Measurements from ENCODE around the gene HIF3A. TPM values are rescaled to one million over a fixed set of nuclear protein-coding genes. Genes with fewer than 3 reads are reported as not detected.
"Not testable (repeated sequence)": the region's sequence is repeated elsewhere in the genome, so short reads cannot be mapped to it uniquely, and the experiment has no call there.

HIF3A gene
- polyA plus RNA-seq (2013, experiment 1 of 2; ENCODE audit: insufficient read length): 0.48 TPM
- 1.4 TPM for polyA plus RNA-seq (2013, experiment 2 of 2; ENCODE audit: insufficient read length)

DNA sequence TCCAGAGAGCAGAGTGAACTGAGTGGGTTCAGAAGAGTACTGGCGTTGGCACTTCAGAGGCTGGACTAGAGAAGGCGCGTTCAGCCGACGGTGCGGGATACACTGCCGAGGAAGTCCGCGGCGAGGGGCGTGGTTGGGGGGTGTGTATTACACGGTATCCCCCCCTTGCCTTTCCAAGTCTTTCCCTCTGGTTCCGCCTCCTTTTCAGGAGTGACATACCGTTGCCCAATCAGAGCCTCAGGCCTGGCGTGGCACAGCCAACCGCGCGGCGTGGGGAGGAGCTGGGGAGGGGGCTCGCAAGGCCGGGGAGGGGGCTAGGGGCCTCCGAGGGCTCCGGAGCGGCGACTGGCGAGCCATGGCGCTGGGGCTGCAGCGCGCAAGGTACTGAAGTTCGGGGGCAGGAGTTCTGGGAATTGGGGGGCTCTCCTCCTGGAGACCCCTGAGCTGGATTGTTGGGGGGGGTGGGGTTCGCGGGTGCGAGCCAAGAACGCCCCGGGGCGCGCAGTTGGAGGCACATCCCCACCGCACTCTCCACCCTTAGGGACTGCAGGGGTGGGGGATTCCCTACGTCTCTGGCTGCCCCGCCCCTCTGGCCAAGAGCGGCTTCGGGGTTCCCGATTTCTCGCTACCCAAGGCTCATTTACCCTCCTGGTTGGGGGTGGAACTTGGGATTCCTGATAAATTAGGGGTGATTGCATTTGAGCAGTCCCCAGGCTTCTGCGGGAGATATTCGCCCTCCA lies at the start of gene HIF3A:
Gene HIF3A (plus strand): TSS at position 321 of the 740 bp plus-strand sequence. CDS start 35 bp downstream, at position 356.
- no peak for DNase-seq

DNA sequence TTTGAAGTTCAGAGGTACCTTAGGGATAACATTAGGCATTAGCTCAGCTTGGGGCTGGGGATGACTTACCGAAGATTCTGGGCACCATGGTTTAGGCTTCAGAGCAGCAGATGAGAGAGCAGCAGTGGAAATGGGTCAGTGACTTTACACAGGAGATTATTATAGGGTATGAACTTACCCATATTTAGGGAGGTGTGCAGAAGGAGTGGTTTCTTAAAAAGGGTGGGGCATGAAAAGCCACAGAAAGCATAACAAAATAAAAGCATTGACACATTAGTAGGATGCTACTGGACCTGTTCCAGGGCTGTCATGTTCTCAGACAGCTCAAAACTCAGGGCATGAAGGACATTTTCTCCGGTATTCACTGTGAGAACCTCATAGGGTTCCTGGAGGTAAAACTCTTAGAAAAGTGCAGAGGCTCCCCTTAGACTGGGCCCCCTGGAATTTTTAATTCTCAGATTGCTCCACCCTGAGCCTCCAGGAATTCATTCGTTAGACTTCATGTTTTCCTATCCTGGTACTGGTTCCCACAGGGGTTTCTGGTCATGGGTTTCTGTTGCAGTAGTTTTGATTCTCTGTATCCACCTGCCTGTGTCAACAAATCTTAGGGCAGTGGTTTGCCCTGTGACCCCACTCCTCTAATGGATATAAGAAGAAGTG lies 46.6 kb upstream of the HIF3A start:
- DNase-seq: no peak

DNA sequence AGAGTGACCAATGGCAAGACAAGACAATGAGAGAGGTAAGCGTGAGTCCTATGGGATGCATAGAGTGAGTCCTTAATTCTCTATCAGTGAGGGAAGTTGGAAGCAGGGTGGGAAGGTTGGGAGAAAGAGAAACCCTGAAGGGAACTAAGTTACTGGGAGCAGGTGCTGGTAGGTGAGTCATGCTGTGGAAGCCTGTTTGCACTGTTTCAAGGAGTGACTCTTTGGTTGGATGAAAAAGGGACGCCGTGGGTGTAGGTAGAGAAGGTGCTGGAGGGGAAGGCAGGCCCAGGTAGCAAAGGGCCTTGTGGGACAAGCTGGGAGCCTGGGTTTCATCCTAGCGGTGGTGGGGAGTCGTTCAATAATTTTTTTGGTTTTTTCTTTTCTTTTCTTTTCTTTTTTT lies 45.4 kb upstream of the HIF3A start:
- DNase-seq: no peak

DNA sequence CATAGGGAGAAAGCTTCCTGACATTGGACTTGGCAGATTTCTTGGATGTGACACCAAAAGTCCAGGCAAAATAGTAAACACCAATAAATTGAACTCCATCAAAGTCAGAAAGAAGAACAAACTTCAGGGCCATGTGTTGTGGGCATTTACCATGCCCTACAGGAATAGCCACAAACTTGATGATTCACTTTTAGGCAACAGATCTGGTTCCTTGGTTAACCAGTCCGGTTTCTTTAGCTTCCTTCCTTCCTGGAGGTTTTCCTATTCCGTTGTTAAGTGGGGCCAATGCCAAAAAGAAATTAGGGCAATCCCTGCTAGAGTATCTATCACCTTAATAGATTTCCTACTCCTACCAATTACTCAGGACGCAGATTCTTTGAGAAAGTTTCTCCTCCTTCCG lies 42.1 kb upstream of the HIF3A start:
- DNase-seq: no peak

DNA sequence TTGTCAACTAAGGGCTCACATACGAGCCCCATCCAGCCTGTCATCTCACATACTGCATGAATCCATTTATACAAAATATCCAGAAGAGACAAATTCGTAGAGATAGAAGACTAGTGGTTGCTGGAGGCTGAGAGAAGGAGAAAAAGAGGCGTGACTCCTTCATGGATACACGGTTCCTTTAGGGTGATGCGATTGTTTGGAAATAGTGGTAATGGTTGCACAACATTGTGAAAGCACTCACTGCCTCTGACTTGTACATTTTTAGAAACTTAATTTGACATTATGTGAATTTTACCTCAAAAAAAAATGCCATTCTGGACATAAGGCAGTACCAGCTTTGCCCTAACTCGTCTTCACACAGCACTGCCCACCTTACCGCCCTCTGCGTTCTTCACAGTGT lies 40.0 kb upstream of the HIF3A start:
- no peak for DNase-seq

DNA sequence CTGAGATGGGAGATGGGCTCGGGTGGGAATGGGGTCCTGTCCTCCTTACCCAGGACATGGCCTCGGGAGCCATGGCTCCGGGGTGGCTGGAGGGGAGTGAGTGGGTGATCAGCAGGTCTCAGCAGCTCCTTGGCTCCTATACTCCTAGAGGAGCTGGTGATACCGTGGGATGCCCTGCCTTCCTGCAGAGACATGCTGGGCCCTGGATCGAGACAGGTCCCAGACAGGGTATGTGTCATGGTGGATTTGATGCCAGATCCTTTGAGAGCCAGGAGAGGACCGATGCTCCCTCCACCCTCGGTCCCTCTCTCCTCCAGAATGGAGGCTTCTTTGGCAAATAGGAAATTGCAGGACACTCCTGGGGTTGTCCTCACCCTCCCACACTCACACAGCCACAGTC lies 35.3 kb upstream of the HIF3A start:
- DNase-seq: not testable (repeated sequence)

DNA sequence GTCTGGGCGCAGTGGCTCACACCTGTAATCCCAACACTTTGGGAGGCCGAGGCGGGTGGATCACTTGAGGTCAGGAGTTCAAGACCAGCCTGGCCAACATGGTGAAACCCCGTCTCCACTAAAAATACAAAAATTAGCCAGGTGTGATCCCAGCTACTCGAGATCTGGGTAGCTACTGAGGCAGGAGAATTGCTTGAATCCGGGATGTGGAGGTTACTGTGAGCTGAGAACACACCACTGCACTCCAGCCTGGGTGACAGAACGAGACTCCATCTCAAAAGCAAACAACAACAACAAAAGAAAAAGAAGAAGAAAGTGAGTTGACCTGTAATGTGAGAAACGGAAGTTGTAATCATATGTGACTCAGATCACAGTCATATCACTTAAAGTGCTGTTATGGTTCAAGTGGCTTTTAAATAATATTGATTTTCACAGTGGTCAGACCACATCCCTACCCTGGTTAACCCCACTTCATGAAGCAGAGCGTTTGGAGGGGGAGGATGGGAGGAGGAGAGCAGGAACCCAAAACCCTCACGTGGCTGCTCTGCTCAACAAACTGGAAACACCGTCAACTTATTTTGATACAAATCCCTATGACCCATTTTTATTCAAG lies 34.1 kb upstream of the HIF3A start:
- DNase-seq: peak; percentile 50

DNA sequence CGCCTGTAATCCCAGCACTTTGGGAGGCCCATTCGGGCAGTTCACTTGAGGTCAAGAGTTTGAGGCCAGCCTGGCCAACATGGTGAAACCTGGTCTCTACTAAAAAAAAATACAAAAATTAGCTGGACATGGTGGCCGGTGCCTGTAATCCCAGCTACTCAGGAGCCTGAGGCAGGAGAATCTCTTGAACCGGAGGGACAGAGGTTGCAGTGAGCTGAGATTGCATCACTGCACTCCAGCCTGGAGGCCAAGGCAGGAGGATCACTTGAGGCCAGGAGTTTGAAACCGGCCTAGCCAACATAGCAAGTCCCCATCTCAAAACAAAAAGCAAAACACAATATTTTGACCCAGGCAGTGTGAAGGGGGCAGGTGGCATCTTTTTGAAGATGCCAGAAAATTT lies 32.0 kb upstream of the HIF3A start:
- not testable (repeated sequence) for DNase-seq

DNA sequence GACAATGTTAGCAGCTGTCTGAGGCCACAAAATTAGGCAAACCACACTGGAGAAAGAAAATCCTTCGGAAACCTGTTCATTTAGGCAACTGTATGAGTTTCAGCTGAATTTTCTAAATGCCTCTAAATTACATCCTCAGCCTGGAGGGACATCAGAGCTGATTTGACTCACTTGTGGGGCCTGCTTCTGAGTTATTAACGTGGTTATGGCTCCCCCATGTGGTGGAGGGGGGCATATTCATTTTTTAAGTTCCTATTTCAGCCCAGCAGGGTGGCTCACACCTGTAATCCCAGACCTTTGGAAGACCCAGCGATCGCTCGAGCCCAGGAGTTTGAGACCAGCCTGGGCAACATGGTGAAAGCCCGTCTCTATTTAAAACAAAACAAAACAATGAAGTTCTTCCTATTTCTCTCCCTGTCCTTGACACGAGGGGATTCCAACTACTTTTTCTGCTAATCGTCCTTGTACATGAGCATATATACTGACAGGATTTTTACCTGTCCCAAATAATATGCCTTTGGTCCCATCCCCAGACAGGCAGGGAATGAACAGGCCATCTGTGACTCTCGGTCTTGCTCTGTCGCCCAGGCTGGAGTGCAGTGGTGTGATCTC lies 31.5 kb upstream of the HIF3A start:
- peak; percentile 77 for DNase-seq

DNA sequence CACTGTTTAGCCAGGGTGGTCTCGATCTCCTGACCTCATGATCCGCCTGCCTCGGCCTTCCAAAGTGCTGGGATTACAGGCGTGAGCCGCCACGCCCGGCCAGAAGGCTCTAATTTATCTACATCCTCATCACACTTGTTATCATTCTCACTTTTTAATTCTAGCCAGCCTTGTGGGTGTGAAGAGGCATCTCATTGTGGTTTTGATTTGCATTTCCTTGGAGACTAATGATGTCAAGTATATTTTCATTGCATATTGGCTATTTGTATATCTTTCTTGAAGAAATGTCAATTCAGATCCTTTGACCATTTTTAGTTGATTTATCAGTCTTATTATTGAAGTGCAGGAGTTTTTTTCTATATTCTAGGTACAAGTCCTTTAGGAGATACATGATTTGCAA lies 27.7 kb upstream of the HIF3A start:
- no peak for DNase-seq

DNA sequence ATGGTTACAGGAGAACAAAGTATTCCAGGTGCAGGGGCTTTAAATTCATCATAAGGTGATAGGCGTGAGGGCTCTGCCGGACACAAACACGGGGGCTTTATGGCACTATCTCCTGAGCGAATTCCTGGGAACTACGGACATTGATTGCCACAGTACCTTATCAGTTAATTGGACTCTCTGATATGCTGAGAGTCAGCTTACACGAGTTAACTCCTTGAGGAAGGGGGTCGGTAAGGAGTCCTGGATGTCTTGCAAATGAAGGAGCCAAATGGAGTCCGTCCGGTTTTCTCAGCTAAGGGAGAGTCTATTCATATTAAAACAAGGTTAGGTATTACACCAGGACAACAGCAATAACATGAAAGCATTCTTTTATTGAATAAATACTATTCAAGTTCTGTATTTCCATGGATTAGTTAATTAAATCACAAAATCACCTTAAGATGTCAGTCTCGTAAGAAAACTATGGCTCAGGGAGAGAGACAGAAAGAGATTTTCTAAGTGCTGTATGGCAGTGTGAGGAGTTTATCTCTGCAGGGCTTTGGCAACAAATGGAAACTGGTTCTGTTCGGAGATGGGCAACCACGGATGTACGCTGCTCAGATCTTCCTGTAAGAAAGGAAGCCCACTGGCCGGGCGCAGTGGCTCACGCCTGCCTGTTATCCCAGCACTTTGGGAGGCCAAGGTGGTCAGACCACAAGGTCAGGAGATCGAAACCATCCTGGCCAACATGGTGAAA lies 26.2 kb upstream of the HIF3A start:
- DNase-seq: no peak

DNA sequence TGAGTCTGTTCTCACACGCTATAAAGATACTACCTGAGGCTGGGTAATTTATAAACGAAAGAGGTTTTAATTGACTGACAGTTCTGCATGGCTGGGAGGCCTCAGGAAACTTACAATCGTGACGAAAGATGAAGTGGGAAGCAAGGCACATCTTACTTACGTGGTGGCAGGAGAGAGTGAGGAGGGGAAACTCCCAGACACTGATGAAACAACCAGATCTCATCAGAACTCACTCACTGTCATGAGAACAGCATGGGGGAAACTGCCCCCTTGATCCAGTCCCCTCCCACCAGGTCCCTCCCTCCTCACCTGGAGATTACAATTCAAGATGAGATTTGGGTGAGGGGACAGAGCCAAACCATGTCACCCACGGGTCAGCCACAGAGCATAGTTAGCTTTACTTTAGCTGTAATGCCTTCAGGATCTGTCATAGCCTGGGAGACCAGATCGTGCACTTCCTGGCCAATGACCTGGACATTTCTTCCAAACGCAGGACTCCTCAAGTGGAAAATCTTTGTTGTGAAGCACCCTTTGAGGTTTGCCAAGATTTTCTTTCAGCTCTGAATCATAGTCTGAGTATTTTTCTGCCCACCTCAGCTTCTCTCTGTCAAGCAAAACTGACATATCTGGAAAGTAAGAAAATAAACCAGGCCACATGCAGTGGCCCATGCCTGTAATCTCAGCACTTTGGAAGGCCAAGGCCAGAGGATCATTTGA lies 25.2 kb upstream of the HIF3A start:
- peak; percentile 90 for DNase-seq

DNA sequence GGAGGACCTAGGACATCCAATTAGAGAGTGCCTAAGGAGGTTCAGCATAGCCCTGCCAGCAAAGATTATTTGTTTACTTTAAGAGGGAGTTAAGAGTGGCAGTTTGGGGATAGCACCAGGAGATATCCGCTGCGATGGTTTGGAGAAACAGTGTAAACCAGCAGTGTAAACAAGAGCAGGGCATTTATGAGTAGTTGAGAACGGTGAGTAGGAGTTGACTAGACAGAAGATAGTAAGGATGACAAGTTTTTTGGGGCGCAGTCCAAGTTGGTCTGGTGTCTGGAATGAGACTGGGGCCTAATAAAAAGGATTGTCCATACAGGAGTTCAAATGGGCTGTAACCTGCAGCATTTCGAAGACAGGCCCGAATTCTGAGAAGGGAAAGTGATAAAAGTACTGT lies 22.9 kb upstream of the HIF3A start:
- not testable (repeated sequence) for DNase-seq

DNA sequence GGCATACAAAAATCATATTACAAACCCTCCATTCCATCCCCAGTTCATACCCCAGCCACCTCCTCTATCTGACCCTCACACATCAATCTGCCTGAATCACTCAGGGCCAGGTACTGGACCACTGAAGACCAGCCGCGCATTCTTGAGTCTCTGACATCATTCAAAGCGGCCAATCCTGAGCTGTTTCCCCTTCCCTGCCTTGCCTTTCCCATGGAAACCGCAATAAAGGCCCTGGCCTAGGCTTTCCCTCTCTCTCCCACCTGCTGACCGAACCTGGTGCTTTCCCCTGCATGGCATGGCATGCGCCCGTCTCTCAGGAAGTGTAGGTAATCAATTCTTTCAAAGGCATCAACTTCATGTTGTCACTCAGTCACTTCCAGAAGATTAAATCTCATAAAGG lies 17.7 kb upstream of the HIF3A start:
- DNase-seq: no peak

DNA sequence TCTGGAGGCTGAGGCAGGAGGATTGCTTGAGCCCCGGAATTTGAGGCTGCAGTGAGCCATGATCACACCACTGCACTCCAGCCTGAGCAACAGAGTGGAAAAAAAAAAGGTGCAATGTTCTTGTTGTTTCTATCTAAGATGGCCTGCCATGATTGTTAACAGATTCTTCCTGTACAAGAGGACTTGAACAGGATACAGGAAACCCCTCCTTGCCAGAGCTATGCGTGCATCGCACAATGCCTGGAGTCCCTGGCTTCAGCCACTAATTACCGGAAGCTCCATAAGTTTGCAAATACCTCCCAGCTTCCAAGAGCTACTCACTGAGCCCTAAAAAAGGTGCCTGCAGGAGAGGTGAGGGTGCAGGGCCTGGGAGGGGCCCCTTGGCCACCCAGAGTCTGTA lies 13.1 kb upstream of the HIF3A start:
- DNase-seq: no peak

DNA sequence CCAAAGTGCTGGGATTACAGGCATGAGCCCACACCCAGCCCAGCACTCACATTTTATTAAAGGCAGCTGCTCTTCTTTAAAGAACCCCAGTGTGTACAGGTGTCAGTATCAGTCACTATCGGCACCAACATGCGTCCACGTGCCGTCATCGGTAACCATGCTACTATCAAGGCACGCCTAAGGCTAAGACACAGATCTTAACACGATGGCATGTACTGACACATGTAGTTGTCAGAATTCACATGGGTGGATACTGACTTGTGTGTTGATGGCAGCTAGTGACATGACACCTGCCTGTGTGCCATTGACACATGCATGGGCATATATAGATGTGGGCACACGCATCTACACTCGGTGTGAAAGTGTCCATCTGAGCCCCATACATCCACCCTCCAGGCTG lies 12.2 kb upstream of the HIF3A start:
- no peak for DNase-seq

DNA sequence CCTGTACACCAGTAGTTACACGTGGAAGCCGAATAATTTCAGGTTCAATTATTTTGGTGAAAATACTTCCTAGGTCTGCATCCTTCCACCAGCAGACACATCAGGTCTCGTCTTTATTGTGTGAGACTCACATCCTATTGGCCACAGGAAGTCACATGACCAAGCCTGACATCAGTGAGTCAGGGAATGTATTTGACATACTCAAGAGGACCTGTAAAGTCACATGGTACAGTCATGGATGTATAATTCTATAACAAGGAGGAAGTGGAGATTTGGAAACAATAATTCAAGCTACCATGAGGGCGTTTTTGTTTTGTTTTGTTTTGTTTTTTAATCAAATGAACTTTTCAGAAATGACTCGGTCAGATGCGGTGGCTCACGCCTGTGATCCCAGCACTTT lies 9.3 kb upstream of the HIF3A start:
- peak; percentile 35 for DNase-seq

DNA sequence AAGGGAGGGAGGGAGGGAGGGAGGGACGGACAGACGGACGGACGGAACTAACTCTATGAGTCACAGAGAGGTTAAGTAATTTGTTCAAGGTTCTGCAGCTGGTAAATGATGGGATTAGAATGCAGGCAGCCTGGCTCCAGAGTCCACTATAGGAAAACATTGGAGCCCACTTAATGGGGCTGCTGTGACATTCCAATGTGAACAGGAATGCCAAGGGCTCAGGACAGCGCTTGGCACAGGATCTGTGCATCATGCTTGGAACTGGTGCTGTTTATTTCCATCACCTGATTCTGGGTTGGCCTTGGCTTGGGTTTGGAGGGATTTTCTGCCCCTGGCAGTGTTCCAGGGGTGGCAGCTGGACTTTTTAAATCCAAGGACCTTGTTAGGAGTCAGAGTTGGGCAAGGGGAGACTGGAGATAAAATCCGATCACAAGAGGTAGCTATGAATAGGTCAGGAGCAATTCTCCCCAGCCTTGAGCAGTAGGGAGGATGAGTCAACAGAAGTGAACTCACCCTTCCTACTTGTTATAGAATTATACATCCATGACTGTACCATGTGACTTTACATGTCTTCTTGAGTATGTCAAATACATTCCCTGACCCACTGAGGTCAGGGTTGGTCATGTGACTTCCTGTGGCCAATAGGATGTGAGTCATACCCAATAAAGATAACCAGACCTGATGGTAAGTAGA lies 7.8 kb upstream of the HIF3A start:
- DNase-seq: peak; percentile 95

DNA sequence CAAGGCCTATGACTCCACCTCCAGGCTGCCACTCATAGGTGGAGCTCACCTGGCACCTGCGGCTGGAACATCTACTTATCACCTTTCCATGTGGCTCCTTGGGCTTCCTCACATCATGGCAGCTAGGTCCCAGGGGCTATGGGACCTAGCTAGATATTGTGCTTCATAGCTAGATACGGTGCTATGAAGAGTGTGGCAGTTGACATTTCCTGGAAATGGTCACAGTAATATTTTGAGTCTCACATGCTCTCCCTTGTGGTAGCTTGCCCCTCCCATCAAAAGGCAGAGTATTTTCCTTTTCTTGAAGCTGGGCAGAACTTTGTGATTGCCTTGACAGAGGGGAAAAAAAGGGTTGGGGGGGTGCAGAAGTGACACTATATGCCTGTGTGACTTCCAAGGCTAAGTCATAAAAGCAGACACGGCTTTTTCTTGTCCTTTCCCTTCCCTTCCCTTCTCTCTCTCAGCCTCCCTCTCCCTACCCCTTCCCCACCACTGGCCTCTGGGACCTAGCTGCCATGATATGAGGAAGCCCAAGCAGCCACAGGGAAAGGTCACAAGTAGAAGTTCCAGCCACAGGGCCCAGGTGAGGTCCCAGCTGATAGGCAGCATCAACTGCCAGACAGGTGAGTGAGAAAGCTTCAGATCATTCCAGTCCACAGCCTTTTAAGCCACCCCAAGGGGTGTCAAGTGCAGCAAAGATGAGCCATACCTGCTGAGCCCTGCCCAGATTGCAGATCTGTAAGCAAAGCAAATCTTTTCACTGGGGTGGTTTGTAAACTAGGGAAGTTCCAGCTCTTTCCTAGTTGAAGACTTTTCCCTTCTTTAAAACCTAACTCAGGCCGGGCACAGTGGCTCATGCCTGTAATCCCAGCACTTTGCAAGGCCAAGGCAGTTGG lies 6.9 kb upstream of the HIF3A start:
- DNase-seq: no peak

DNA sequence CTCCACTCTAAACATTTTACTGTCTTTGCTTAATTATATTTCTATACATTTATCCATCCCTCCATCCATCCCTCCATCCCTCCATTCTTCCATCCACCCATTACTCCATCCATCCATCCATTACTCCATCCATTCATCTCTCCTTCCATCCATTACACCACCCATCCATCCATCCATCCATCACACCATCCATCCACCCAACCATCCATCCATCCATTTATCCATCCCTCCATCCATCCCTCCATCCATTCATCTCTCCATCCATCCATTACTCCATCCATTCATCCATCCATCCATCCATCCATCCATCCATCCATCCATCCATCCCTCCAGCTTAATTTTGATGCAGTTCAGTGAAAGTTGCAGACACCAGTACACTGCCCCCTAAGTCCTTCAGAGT lies 5.0 kb upstream of the HIF3A start:
- DNase-seq: no peak
